HEK293 (cell line): ENCODE data around the gene SLC22A13.

Experiments
- CTCF ChIA-PET: fragments of 350-600 bp; formaldehyde crosslinking; extraction: SDS; loops from one replicate; lab custom pipeline; 2021; ENCODE audit warnings: antibody characterized with exemption; lab: Yijun Ruan, JAX
- POLR2A ChIA-PET: fragments of 300-600 bp; formaldehyde crosslinking; extraction: SDS; loops from one replicate; lab custom pipeline; 2020; ENCODE audit warnings: antibody characterized with exemption, inconsistent platforms; lab: Yijun Ruan, JAX
- H3K27ac ChIP-seq: fragments of 200-500 bp; sonication (Bioruptor generic); 2 replicates; pipeline ENCODE4 v1.5.1; 2014; ENCODE audit warnings: low read depth, low read length, control low read depth, inconsistent platforms; ENCODE audit errors: extremely low read depth
- H3K36me3 ChIP-seq, 2 experiments: fragments of 200-500 bp in 1 of 2; sonication (Bioruptor generic) in 1 of 2; 1 replicate in 1 of 2; 2 replicates in 1 of 2; pipeline ENCODE4 v1.5.1; 2014 to 2017; ENCODE audit warnings: inconsistent platforms in 2 of 2, low read length in 2 of 2; ENCODE audit not compliant: control insufficient read depth in 2 of 2, insufficient read depth in 1 of 2
- H3K4me1 ChIP-seq: fragments of 200-500 bp; sonication (Bioruptor generic); 2 replicates; pipeline ENCODE4 v1.5.1; 2014; ENCODE audit warnings: mild to moderate bottlenecking, low read length, inconsistent platforms; ENCODE audit not compliant: control insufficient read depth, insufficient read depth
- H3K4me3 ChIP-seq: 2 replicates; pipeline ENCODE4 v1.5.1; 2011; ENCODE audit warnings: low read depth, mild to moderate bottlenecking, control low read depth, low read length, moderate library complexity
- H3K9me3 ChIP-seq: fragments of 200-500 bp; sonication (Bioruptor generic); 2 replicates; pipeline ENCODE4 v1.5.1; 2014; ENCODE audit warnings: low read depth, low read length, inconsistent platforms; ENCODE audit not compliant: control insufficient read depth, insufficient read depth
- HOXD13 ChIP-seq: sonication (generic); formaldehyde crosslinking; IDR thresholded peaks from 2 replicates; pipeline ENCODE4 v1.8.0; 2022; ENCODE audit warnings: missing genetic modification reagents, borderline replicate concordance
- KLF10 ChIP-seq: fragments of 450-650 bp; IDR thresholded peaks from 2 replicates; pipeline ENCODE4 v1.5.1; 2018; ENCODE audit warnings: missing biosample characterization, mild to moderate bottlenecking, missing genetic modification characterization
- KLF17 ChIP-seq: fragments of 450-650 bp; formaldehyde crosslinking; IDR thresholded peaks from 2 replicates; pipeline ENCODE4 v1.5.1; 2016; ENCODE audit warnings: missing biosample characterization, missing genetic modification characterization
- OVOL3 ChIP-seq: fragments of 450-650 bp; formaldehyde crosslinking; IDR thresholded peaks from 2 replicates; pipeline ENCODE4 v1.5.1; 2016; ENCODE audit warnings: missing biosample characterization, missing genetic modification characterization
- SCRT2 ChIP-seq: fragments of 450-650 bp; formaldehyde crosslinking; IDR thresholded peaks from 2 replicates; pipeline ENCODE4 v1.5.1; 2016; ENCODE audit warnings: missing biosample characterization, missing genetic modification characterization
- SETDB1 ChIP-seq: IDR thresholded peaks from one replicate; pipeline ENCODE4 v1.6.1; 2017; ENCODE audit warnings: mild to moderate bottlenecking, low read length, moderate library complexity, mixed read lengths; ENCODE audit not compliant: insufficient read length
- TCF7L2 ChIP-seq: IDR thresholded peaks from 2 replicates; pipeline ENCODE4 v1.6.1; 2011; ENCODE audit warnings: low read depth, mild to moderate bottlenecking, inconsistent platforms, low read length, moderate library complexity, borderline replicate concordance
- TRIM28 ChIP-seq: IDR thresholded peaks from 2 replicates; pipeline ENCODE4 v1.6.1; 2011; ENCODE audit warnings: low read length, control low read depth, borderline replicate concordance
- ZBTB17 ChIP-seq: fragments of 450-650 bp; formaldehyde crosslinking; IDR thresholded peaks from 2 replicates; pipeline ENCODE4 v1.5.1; 2016; ENCODE audit warnings: missing biosample characterization, missing genetic modification characterization
- ZBTB6 ChIP-seq: fragments of 450-650 bp; formaldehyde crosslinking; IDR thresholded peaks from 2 replicates; pipeline ENCODE4 v1.5.1; 2017; ENCODE audit warnings: missing biosample characterization, missing genetic modification characterization
- ZFP37 ChIP-seq: fragments of 450-650 bp; formaldehyde crosslinking; IDR thresholded peaks from 2 replicates; pipeline ENCODE4 v1.5.1; 2016; ENCODE audit warnings: missing biosample characterization, missing genetic modification characterization
- ZNF211 ChIP-seq: fragments of 450-650 bp; formaldehyde crosslinking; IDR thresholded peaks from 2 replicates; pipeline ENCODE4 v1.5.1; 2016; ENCODE audit warnings: low read depth, missing biosample characterization, missing genetic modification characterization
- ZNF221 ChIP-seq: fragments of 450-650 bp; formaldehyde crosslinking; IDR thresholded peaks from 2 replicates; pipeline ENCODE4 v1.5.1; 2017; ENCODE audit warnings: missing biosample characterization, missing genetic modification characterization, borderline replicate concordance
- ZNF24 ChIP-seq: fragments of 450-650 bp; formaldehyde crosslinking; IDR thresholded peaks from 2 replicates; pipeline ENCODE4 v1.5.1; 2016; ENCODE audit warnings: missing biosample characterization, missing genetic modification characterization
- ZNF335 ChIP-seq: fragments of 450-650 bp; formaldehyde crosslinking; conservative IDR thresholded peaks from 2 replicates; pipeline ENCODE4 v1.5.1; 2016; ENCODE audit warnings: missing biosample characterization, missing genetic modification characterization
- ZNF391 ChIP-seq: fragments of 450-650 bp; formaldehyde crosslinking; IDR thresholded peaks from 2 replicates; pipeline ENCODE4 v1.5.1; 2016; ENCODE audit warnings: low read depth, missing biosample characterization, missing genetic modification characterization, borderline replicate concordance
- ZNF423 ChIP-seq: fragments of 450-650 bp; formaldehyde crosslinking; IDR thresholded peaks from 2 replicates; pipeline ENCODE4 v1.5.1; 2016; ENCODE audit warnings: missing biosample characterization, missing genetic modification characterization
- ZNF501 ChIP-seq: fragments of 450-650 bp; formaldehyde crosslinking; IDR thresholded peaks from 2 replicates; pipeline ENCODE4 v1.5.1; 2016; ENCODE audit warnings: missing biosample characterization, missing genetic modification characterization
- ZNF548 ChIP-seq: fragments of 450-650 bp; formaldehyde crosslinking; IDR thresholded peaks from 2 replicates; pipeline ENCODE4 v1.5.1; 2016; ENCODE audit warnings: missing biosample characterization, missing genetic modification characterization
- ZNF600 ChIP-seq: fragments of 450-650 bp; formaldehyde crosslinking; IDR thresholded peaks from 2 replicates; pipeline ENCODE4 v1.5.1; 2016; ENCODE audit warnings: missing biosample characterization, missing genetic modification characterization
- ZNF610 ChIP-seq: fragments of 450-650 bp; formaldehyde crosslinking; IDR thresholded peaks from 2 replicates; pipeline ENCODE4 v1.5.1; 2016; ENCODE audit warnings: missing biosample characterization, missing genetic modification characterization, borderline replicate concordance
- ZNF704 ChIP-seq: fragments of 450-650 bp; formaldehyde crosslinking; IDR thresholded peaks from 2 replicates; pipeline ENCODE4 v1.5.1; 2016; ENCODE audit warnings: missing biosample characterization, missing genetic modification characterization
- ZNF76 ChIP-seq: fragments of 450-650 bp; formaldehyde crosslinking; IDR thresholded peaks from 2 replicates; pipeline ENCODE4; 2016; ENCODE audit warnings: low read depth, missing biosample characterization, missing genetic modification characterization, borderline replicate concordance
- ZXDB ChIP-seq: fragments of 450-650 bp; formaldehyde crosslinking; IDR thresholded peaks from 2 replicates; pipeline ENCODE4 v1.5.1; 2016; ENCODE audit warnings: missing biosample characterization, missing genetic modification characterization

Gene SLC22A13

GRCh38 chr3:38255627-38256026, 10.0 kb upstream of the SLC22A13 start (continued):
- no peak for TF ChIP-seq ZNF610 (tag by site-specific recombination)
- no peak for TF ChIP-seq KLF17
- TF ChIP-seq ZNF221: no peak
- no peak for TF ChIP-seq OVOL3 (tag by site-specific recombination)
- TF ChIP-seq HOXD13: no peak
- TF ChIP-seq ZNF501: no peak
- TF ChIP-seq, all 188 proteins: peak for 0

GRCh38 chr3:38257583-38257982, 8.0 kb upstream of the SLC22A13 start:
- no peak for TF ChIP-seq ZNF600 (tag by site-specific recombination)
- TF ChIP-seq ZNF76: no peak
- TF ChIP-seq SETDB1: no peak
- no peak for TF ChIP-seq SCRT2 (tag by site-specific recombination)
- no peak for TF ChIP-seq KLF17
- no peak for TF ChIP-seq TCF7L2
- POLR2A ChIA-PET: no interaction called here
- H3K36me3 ChIP-seq: peaks cover 0 to 39% of the 10 kb centered on the region in 2 experiments; a peak in 2 of 3 replicates
- no peak overlapping the region for H3K4me3 ChIP-seq
- H3K27ac ChIP-seq: no peak overlapping the region
- no peaks in the 10 kb centered on the region for H3K9me3 ChIP-seq
- CTCF ChIA-PET: no interaction called here
- no peaks in the 10 kb centered on the region for H3K4me1 ChIP-seq

- Histone ChIP-seq H3K9me3 (no peaks in the 10 kb centered on the region), H3K4me3 (no peak overlapping the region), H3K4me1 (no peaks in the 10 kb centered on the region)
- no peak for TF ChIP-seq ZNF24 (tag by site-specific recombination)
- 0 out of 2 replicates have a peak, but pooled peaks have one; percentile 51 for TF ChIP-seq ZFP37 (tag by site-specific recombination)
- TF ChIP-seq, all 188 proteins: peak for 1
- CTCF ChIA-PET: no interaction called here
- POLR2A ChIA-PET: no interaction called here
- Histone ChIP-seq H3K36me3 (peaks cover 0 to 11% of the 10 kb centered on the region in 2 experiments; a peak in 1 of 3 replicates), H3K27ac (no peak overlapping the region)
Observed at GRCh38 chr3:38260474-38260873, 5.1 kb upstream of the SLC22A13 start.

GRCh38 chr3:38264353-38264771, 1.2 kb upstream of the SLC22A13 start:
- ChIA-PET CTCF (interaction anchor here (0.5 kb wide), 1 partner anchor 149 kb away, joined by 3 read pairs; no protein-coding TSS in a partner anchor), POLR2A (no interaction called here)
- Histone ChIP-seq H3K36me3 (peaks cover 0 to 7% of the 10 kb centered on the region in 2 experiments; a peak in 1 of 3 replicates), H3K27ac (no peak overlapping the region), H3K9me3 (no peaks in the 10 kb centered on the region), H3K4me1 (no peaks in the 10 kb centered on the region), H3K4me3 (no peak overlapping the region)
- TF ChIP-seq ZNF423 (tag by site-specific recombination) (no peak), ZBTB17 (tag by site-specific recombination) (peak; percentile 26; the same call in 1 of the 2 replicates)

- Histone ChIP-seq H3K9me3 (no peaks in the 10 kb centered on the region), H3K4me1 (no peaks in the 10 kb centered on the region), H3K36me3 (peaks cover 0 to 7% of the 10 kb centered on the region in 2 experiments; a peak in 1 of 3 replicates), H3K4me3 (no peak overlapping the region), H3K27ac (no peak overlapping the region)
- ChIA-PET POLR2A (no interaction called here), CTCF (interaction anchor here (0.5 kb wide), 1 partner anchor 149 kb away, joined by 3 read pairs; no protein-coding TSS in a partner anchor)
- TF ChIP-seq ZNF548: no peak
- no peak for TF ChIP-seq TRIM28
- no peak for TF ChIP-seq ZNF335 (tag by site-specific recombination)
- TF ChIP-seq ZBTB6 (tag by site-specific recombination): no peak
- TF ChIP-seq ZNF704 (tag by site-specific recombination): no peak
- TF ChIP-seq KLF10 (tag by site-specific recombination): no peak
- TF ChIP-seq ZXDB (tag by site-specific recombination): no peak
- no peak for TF ChIP-seq ZNF391 (tag by site-specific recombination)
- TF ChIP-seq ZNF211 (tag by site-specific recombination): no peak
Observed at GRCh38 chr3:38264779-38265178, 833 bp upstream of the SLC22A13 start.
